GM18907 (cell line): ENCODE results near the gene HNMT.
"Not testable (repeated sequence)": the region's sequence is repeated elsewhere in the genome, so short reads cannot be mapped to it uniquely, and the experiment has no call there.

Source experiments
- ATAC-seq: cut with Tn5 transposase; IDR thresholded peaks from one replicate; pipeline ENCODE4 v1.9.1; 2021; ENCODE audit warnings: mild to moderate bottlenecking, moderate library complexity; ENCODE audit not compliant: unreplicated experiment

The HNMT gene

DNA sequence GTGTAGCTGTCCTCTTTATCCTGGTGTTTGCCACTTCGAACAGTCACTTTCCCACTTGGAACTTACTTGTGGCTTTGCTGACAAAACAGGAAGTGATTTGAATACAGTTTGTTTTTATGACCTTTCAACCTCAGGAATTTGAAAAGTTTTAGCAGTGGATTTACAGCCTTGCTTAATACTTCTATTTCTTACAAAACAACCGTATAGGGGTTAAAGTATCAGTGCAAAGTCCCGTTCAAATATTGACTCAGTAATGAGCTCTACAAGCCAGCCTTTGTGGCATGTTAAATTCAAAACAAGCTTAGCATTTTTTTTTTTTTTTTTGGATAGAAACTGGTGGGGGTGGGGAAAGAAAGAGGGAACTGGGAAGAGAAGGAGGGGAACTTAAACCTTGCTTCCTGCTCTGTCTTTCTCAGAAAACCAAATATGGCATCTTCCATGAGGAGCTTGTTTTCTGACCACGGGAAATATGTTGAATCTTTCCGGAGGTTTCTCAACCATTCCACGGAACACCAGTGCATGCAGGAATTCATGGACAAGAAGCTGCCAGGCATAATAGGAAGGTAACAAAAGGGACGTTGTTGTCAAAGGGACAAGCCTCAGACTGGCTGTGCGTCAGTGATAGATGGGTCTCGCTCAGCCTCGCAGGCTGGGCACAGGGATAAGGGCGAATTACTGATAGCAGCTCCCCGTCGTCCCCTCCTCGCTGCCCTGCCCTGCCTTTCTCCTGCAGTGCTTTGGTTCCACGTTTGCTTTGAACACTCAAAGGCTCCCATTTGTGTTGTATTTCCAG, at the start of gene HNMT:
Gene HNMT (plus strand): TSS at position 408 of the 793 bp plus-strand sequence. CDS start 19 bp downstream, at position 427.
- peak; percentile 54 for ATAC-seq

DNA sequence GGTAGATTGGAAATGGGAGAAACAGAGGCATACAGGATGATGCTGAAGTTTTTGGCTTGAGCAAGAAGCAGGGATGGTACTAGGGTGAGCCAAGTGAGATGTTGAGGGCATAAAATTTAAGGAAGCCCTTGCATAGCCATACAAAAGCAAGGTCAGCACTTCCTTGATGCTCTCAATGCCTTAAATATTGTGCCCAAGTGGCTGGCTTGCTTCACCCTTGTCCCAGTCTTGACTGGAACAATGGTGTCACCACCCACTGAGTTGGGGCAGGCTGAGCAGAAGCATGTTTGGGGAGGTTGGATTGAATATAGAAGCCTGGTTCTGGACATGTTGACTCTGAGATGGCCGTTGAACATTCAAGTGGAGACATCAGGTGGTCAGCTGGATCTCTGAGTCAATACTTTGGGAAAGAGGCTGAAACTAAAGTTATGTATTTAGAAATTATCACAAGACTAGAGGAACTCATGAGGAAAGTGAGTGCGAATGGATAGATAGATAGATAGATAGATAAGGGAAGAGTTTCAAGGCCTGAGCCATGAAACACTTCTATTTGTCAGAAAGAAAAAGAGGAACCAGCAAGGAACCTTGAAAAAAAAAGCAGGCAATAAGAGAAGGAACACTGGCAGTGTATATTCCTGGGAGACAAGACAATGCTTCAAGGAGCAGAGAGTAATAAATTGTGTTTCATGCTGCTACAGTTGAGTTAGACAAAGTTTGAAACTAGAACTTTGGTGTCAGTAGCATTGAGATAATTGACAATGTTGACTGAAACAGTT, 43.0 kb upstream of the HNMT start:
- no peak for ATAC-seq

DNA sequence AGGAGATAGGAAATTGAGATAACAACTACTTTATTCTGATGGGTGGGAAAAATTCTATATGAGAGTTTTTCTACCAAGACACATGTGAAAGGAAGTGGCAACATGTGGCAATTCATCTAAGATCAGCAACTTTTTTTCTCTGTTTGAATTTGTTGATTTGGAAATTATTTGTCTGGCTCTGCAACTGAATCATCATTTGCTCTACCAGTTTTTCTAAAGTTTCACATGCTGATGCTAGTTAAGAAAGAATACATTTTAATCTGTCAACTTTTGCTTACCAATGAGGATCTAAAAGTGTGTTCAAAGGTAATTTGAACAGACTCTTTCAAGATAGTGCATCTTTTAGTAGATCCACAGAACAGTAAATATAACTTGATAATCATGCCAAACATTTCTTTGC, 42.1 kb upstream of the HNMT start:
- not testable (repeated sequence) for ATAC-seq

DNA sequence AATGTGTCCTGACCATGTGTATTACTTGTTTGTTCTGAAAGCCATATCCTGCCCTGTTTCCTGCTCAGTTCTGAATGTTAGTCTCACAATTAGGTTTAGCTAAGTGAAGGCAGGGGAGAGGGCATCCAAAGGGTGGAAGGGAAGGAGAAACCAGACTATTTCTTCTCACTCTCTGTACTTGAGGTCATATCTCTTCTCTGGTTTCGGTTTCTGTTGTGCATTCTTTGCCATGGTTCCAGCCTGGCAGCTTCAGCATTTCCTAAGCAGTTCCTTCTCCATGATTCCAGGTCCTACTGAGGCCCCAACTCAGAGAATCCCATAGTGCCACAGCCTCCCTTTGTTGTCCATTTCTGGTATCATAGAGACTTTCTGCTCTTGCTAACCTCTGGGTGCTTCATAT, 40.3 kb upstream of the HNMT start:
- ATAC-seq, result no peak

- ATAC-seq, result no peak
Measured at GRCh38 chr2:137925599-137925998, 38.7 kb upstream of the HNMT start.

DNA sequence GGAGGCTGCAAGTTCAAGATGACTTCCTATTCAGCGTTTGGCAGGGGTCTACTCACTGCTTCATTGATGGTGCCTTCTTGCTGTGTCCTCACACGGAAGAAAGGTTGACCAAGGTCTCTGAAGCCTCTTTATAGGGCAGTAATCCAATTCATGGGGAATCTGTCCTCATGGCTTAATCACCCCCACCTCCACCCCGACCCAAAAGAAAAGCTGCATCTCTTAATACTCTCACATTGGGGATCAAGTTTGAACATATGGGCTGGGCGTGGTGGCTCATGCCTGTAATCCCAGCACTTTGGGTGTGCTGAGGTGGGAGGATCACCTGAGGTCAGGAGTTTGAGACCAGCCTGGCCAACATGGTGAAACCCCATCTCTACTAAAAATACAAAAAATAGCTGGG, 36.4 kb upstream of the HNMT start:
- no peak for ATAC-seq

DNA sequence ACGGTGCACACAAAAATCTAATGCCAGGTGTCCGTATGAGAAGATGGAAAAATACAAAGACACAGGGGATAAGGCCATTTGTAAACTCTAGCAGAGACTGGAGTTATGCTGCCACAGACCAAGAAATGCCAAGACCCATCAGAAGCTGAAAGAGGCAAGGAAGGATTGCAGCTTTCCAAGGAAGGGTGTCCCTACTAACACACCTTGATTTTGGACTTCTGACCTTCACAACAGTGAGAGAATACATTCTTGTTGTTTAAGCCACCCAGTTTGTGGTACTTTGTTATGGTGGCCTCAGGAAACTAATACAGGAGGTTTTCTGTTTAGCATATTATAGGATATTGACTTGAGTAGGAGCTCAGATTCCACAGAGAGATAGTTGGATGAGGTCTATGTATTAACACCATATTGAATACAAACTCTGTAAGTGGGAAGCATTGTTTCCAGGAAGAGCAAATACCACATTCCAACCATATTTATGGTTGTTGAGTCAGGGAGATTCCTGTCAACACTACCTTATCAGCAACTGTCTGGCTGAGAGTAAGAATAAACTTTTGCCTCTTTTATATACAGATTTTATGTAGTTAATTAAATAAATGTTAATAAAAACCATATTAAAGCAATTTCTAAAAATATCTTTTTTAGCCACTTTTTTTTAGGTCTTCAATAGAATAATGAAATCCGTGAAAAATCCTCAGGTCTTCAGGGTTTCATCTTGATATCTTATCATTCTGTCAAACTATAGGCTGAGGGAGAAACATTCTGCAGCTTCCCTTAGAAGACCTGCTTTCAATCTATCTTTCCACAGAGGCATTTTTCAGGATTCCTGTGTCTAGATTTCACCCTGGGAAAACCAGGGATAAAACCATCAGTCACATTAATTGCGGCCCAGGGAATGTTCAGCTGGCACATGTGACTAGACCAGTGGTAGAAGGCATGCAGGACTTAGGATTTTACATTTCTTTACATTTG, 35.4 kb upstream of the HNMT start:
- no peak for ATAC-seq

- ATAC-seq, result no peak
Measured at GRCh38 chr2:137929519-137929916, 34.8 kb upstream of the HNMT start.

DNA sequence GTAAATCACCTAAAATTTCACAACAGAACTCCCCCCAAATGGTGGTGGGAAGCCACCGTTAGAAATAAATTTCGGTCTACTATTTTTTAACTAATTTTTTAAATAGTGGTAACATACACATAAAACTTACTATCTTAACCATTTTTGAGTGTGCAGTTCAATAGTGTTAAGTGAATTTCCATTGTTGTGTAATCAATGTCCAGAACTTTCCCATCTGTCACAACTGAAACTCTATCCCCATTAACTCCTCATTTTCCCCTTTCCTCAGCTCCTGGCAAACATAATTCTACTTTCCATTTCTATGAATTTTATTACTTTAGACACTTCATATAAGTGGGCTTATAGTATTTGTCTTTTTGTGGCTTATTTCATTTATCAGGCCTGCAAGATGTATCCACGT, 34.1 kb upstream of the HNMT start:
- no peak for ATAC-seq

- no peak for ATAC-seq
Measured at GRCh38 chr2:137935591-137935990, 28.7 kb upstream of the HNMT start.

- no peak for ATAC-seq
Measured at GRCh38 chr2:137937246-137937645, 27.0 kb upstream of the HNMT start.

GRCh38 chr2:137937778-137938177, 26.5 kb upstream of the HNMT start:
- no peak for ATAC-seq

DNA sequence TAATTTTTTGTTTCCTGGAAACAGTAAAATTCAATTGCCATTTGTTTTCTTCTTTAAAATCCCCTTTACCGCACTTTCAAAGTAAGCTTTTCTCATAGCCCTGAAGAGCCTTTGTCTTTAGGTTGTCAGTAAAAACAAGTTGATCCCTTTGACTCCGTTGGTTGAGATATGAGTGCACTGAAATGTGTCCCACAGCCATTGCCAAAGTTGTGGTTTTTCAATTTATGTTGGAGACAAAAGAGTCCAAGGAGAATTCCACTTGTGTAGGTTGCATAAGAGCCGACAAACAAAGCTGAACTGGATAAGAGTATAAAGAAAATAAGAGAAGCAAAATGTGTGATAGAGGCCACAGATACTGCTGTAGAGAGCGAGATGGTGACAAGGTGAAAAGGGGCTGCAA, 26.1 kb upstream of the HNMT start:
- ATAC-seq, result no peak

DNA sequence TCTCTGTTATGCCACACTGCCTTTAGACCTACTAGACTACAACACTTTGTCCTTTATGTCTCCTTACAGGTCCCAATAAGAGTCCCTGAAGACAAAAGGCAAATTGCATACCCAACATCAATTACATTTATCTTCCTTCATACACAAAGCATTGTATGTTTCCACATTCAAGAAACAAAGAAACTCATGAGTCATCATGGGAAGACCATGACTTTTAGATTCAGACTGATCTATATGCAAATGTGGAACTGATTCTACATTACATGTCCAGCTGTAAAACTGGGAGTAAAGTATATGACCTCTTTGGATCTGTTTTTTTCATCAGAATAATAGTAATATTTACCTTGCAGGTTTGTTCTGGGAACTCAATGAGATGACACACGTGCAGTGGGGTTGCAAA, 25.2 kb upstream of the HNMT start:
- no peak for ATAC-seq

DNA sequence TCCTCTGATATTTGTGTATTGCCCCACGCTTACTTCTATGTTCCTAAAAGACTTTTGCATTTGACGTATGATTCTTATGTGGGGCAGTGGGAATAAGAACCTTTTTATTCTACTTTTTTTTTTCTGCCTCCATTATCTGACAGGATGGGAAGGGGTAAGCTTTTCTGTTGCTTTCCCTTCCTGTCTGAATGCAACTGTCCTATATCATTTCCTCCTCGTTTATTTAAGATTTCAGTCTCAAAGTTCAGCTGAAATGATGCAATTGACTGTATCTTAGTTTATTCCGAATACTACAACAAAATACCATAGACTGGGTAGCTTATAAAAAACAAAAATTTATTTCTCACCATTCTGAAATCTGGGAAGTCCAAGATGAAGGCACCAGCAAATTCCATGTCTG, 24.1 kb upstream of the HNMT start:
- ATAC-seq, result no peak

GRCh38 chr2:137942037-137942832, 22.0 kb upstream of the HNMT start:
- no peak for ATAC-seq

DNA sequence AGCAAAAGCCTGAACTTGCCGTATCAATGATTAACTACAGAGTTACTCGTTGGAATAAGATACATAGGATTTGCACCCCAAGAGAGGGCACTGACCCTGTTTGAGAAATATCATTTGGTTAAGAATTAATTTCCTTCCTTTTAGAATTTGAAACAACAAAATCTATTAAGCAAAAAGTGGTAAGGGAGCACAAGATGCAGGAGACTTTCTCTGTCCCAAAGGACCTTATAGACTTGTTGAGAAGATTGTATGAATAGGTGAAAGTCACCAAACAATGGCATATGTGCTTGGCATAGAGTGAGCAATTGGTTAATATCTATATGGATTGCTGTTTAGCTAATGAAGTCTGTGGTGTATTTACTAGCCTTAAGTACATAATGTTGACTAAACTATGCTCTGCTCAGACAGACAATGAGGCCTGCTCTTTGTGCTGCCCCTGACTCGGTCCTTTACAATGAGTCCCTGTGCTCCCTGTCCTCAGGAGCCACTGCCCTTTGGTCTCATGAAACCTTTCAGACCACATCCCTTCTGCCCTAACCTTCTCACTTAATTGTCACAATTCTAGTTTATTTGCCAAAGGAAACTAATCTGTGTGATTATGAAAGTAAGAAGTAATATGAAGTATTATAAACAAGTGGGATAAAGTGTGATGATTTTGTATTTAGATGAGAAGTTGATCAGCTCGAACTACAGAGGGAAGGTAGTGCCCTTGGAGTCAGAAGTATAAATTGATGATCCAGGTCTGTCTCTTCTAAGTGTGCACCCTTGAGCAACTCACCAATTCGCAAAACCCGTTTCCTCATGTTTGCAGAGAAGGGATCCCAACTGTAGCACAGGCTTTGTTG, 21.2 kb upstream of the HNMT start:
- ATAC-seq, result no peak

GRCh38 chr2:137943678-137944347, 20.5 kb upstream of the HNMT start:
- ATAC-seq, result no peak

DNA sequence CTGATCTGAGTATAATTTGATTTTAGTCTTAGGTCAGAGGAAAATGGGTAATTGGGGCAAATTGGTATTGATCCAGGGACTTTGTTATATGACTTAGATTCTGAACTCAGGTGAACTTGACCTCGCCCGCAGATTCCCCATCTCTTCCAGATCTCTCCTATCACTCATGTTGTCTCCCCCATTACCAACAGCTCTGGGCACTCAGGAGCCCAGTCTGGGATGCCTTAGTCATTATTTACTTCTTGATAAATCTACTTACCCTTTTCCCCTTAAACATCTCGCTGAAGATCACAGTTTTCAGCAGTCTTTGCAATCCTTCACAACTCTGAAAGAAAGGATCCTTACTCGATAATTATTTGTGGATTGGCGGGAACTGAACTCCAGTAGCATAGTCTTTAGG, 19.6 kb upstream of the HNMT start:
- ATAC-seq, result no peak
